IMR-90 (cell line): ENCODE data around the gene GPR137.

Experiments used
- CEBPB ChIP-seq: IDR thresholded peaks from 2 replicates; pipeline ENCODE4 v1.6.1; 2012; ENCODE audit warnings: low read depth, low read length, improper control_type of control experiment
- MAFK ChIP-seq: IDR thresholded peaks from 2 replicates; pipeline ENCODE4 v1.6.1; 2012; ENCODE audit warnings: low read depth, low read length, improper control_type of control experiment
- POLR2A ChIP-seq: IDR thresholded peaks from 2 replicates; pipeline ENCODE4 v1.6.1; 2012; ENCODE audit warnings: mild to moderate bottlenecking, low read depth, low read length
- RAD21 ChIP-seq: IDR thresholded peaks from 2 replicates; pipeline ENCODE4 v1.6.1; 2012; ENCODE audit warnings: low read length, improper control_type of control experiment
- RFX5 ChIP-seq: IDR thresholded peaks from 2 replicates; pipeline ENCODE4 v1.8.0; 2012; ENCODE audit warnings: low read depth, mild to moderate bottlenecking, low read length, moderate library complexity
- SMC3 ChIP-seq: fragments of 150-350 bp; IDR thresholded peaks from 2 replicates; pipeline ENCODE4 v1.6.1; 2016; ENCODE audit warnings: low read depth, mild to moderate bottlenecking, antibody characterized with exemption, low read length, moderate library complexity
- TF ChIP-seq, protein P1 (sequence below): conservative IDR thresholded peaks from 2 replicates; pipeline ENCODE4 v1.5.1; 2012; ENCODE audit warnings: mild to moderate bottlenecking, low read depth, low read length, improper control_type of control experiment
- TF ChIP-seq, protein P2 (sequence below): fragments of 150-350 bp; IDR thresholded peaks from 2 replicates; pipeline ENCODE4 v1.6.1; 2017; ENCODE audit warnings: mild to moderate bottlenecking, antibody characterized with exemption, low read length, low read depth

DNA sequence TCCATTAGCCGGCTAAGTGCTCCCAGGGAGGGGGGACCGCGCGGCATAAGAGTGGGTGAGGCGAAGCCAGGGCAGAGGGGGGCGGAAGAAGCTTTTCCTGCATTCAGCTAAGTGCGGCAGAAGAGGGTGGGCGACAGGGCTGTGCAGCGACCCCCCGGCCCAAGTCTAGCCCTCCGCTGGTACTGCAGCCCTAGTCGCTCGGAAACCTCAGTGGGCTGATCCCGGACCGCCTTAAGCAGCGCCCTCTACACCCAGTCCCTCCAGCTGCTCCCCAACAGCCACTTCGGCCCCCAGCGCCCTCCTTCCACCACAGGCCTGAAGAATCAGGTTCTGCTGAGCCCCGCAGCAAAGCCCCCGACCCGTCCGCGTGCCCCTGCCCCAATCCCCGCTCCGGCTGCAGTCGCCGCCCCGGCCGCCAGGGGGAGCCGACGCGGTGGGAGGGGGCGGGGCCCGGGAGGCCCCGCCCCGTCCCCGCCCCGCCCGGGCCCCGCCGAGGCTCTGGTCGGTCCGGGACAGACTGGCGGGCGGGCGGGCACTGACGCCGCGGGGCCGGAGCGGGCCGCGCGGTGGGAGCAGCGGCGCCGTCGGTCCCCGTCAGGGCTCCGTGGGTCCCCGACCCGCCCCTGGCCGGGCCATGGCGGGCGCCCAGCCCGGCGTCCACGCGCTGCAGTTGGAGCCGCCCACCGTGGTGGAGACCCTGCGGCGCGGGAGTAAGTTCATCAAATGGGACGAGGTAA, 34.5 kb upstream of the GPR137 start, which contains the start of gene PLCB3:
- TF ChIP-seq, protein P1, sequence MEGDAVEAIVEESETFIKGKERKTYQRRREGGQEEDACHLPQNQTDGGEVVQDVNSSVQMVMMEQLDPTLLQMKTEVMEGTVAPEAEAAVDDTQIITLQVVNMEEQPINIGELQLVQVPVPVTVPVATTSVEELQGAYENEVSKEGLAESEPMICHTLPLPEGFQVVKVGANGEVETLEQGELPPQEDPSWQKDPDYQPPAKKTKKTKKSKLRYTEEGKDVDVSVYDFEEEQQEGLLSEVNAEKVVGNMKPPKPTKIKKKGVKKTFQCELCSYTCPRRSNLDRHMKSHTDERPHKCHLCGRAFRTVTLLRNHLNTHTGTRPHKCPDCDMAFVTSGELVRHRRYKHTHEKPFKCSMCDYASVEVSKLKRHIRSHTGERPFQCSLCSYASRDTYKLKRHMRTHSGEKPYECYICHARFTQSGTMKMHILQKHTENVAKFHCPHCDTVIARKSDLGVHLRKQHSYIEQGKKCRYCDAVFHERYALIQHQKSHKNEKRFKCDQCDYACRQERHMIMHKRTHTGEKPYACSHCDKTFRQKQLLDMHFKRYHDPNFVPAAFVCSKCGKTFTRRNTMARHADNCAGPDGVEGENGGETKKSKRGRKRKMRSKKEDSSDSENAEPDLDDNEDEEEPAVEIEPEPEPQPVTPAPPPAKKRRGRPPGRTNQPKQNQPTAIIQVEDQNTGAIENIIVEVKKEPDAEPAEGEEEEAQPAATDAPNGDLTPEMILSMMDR, result peak; percentile 72
- TF ChIP-seq SMC3, result peak; percentile 40
- TF ChIP-seq, protein P2, sequence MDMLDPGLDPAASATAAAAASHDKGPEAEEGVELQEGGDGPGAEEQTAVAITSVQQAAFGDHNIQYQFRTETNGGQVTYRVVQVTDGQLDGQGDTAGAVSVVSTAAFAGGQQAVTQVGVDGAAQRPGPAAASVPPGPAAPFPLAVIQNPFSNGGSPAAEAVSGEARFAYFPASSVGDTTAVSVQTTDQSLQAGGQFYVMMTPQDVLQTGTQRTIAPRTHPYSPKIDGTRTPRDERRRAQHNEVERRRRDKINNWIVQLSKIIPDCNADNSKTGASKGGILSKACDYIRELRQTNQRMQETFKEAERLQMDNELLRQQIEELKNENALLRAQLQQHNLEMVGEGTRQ, result no peak
- TF ChIP-seq RAD21, result no peak
- TF ChIP-seq POLR2A, result peak; percentile 46; the same call in 1 of the 2 replicates
- TF ChIP-seq MAFK, result no peak
- no peak for TF ChIP-seq RFX5
- no peak for TF ChIP-seq CEBPB
